Ishikawa (cell line): Measurements from ENCODE around the gene MARCO.

ENCODE experiments used
- CREB1 ChIP-seq: IDR thresholded peaks from 2 replicates; pipeline ENCODE4 v1.6.1; 2012; ENCODE audit warnings: low read depth
- EGR1 ChIP-seq: IDR thresholded peaks from 2 replicates; pipeline ENCODE4 v1.6.1; 2012
- EP300 ChIP-seq: IDR thresholded peaks from 2 replicates; pipeline ENCODE4 v1.6.1; 2012; ENCODE audit warnings: borderline replicate concordance
- FOXM1 ChIP-seq: IDR thresholded peaks from 2 replicates; pipeline ENCODE4 v1.6.1; 2012; ENCODE audit warnings: low read depth, borderline replicate concordance
- MAX ChIP-seq: IDR thresholded peaks from 2 replicates; pipeline ENCODE4 v1.6.1; 2012
- NFIC ChIP-seq: IDR thresholded peaks from 2 replicates; pipeline ENCODE4 v1.6.1; 2012
- RAD21 ChIP-seq: IDR thresholded peaks from 2 replicates; pipeline ENCODE4 v1.6.1; 2012; ENCODE audit warnings: low read depth
- REST ChIP-seq: IDR thresholded peaks from 2 replicates; pipeline ENCODE4 v1.6.1; 2012; ENCODE audit warnings: low read depth, mild to moderate bottlenecking
- TAF1 ChIP-seq: IDR thresholded peaks from 2 replicates; pipeline ENCODE4 v1.6.1; 2012; ENCODE audit warnings: low read depth, mild to moderate bottlenecking
- TEAD4 ChIP-seq: IDR thresholded peaks from 2 replicates; pipeline ENCODE4 v1.6.1; 2012
- ZBTB7A ChIP-seq: IDR thresholded peaks from 2 replicates; pipeline ENCODE4 v1.6.1; 2012; ENCODE audit warnings: low read depth

- TF ChIP-seq EP300, result no peak
- TF ChIP-seq TEAD4, result no peak
- TF ChIP-seq NFIC, result no peak
- TF ChIP-seq FOXM1, result no peak
- no peak for TF ChIP-seq EGR1
- no peak for TF ChIP-seq RAD21
- no peak for TF ChIP-seq MAX
- no peak for TF ChIP-seq REST
- no peak for TF ChIP-seq ZBTB7A
- no peak for TF ChIP-seq CREB1
- TF ChIP-seq TAF1, result no peak
Measured at GRCh38 chr2:118903029-118903351, 39.0 kb upstream of the MARCO start.
